DOHH2 (cell line): ENCODE results near the gene NCAPD2.
"Not testable (repeated sequence)": the region's sequence is repeated elsewhere in the genome, so short reads cannot be mapped to it uniquely, and the experiment has no call there.

ENCODE experiments used
- H3F3A ChIP-seq: fragments of 200-600 bp; sonication (generic), shearing (Covaris generic); 2 replicates; pipeline ENCODE4 v1.6.0; 2016; ENCODE audit warnings: antibody characterized with exemption, mild to moderate bottlenecking; ENCODE audit not compliant: control insufficient read depth, insufficient read depth
- H3K27ac ChIP-seq: fragments of 200-600 bp; sonication (generic); 2 replicates; pipeline ENCODE4 v1.5.1; 2014; ENCODE audit warnings: low read depth, mild to moderate bottlenecking, low read length, moderate library complexity
- H3K27me3 ChIP-seq: fragments of 200-600 bp; sonication (generic); 2 replicates; pipeline ENCODE4 v1.6.1; 2014; ENCODE audit warnings: mild to moderate bottlenecking, low read length, mixed read lengths; ENCODE audit not compliant: control insufficient read depth
- H3K36me3 ChIP-seq: fragments of 200-600 bp; sonication (generic); 2 replicates; pipeline ENCODE4 v1.6.1; 2014; ENCODE audit warnings: mild to moderate bottlenecking, low read length, moderate library complexity, mixed read lengths; ENCODE audit not compliant: control insufficient read depth
- H3K4me1 ChIP-seq: fragments of 200-600 bp; sonication (generic); 2 replicates; pipeline ENCODE4 v1.6.1; 2014; ENCODE audit warnings: mild to moderate bottlenecking, low read length, mixed read lengths; ENCODE audit not compliant: control insufficient read depth
- H3K4me2 ChIP-seq: fragments of 200-600 bp; sonication (generic); 2 replicates; pipeline ENCODE4 v1.6.0; 2014; ENCODE audit warnings: mild to moderate bottlenecking, low read length, moderate library complexity
- H3K4me3 ChIP-seq: fragments of 200-600 bp; sonication (generic); 2 replicates; pipeline ENCODE4 v1.5.1; 2014; ENCODE audit warnings: mild to moderate bottlenecking, low read length, mixed read lengths
- H3K79me2 ChIP-seq: fragments of 200-600 bp; sonication (generic); 2 replicates; pipeline ENCODE4 v1.6.1; 2014; ENCODE audit warnings: mild to moderate bottlenecking, low read length, mixed read lengths; ENCODE audit not compliant: control insufficient read depth
- H3K9me2 ChIP-seq: fragments of 200-600 bp; sonication (generic); replicated peaks from 2 replicates; pipeline ENCODE4 v1.6.1; 2014; ENCODE audit warnings: mild to moderate bottlenecking, low read length, mixed read lengths; ENCODE audit not compliant: control insufficient read depth
- H3K9me3 ChIP-seq: fragments of 200-600 bp; sonication (generic); 2 replicates; pipeline ENCODE4 v1.6.1; 2014; ENCODE audit warnings: antibody characterized with exemption, low read length, mixed read lengths; ENCODE audit not compliant: control insufficient read depth, insufficient read depth
- H4K20me1 ChIP-seq: fragments of 200-600 bp; sonication (generic); 2 replicates; pipeline ENCODE4 v1.6.0; 2014; ENCODE audit warnings: low read depth, mild to moderate bottlenecking, antibody characterized with exemption, low read length, moderate library complexity; ENCODE audit not compliant: control insufficient read depth, insufficient read depth
- CTCF ChIP-seq: fragments of 200-600 bp; sonication (generic); IDR thresholded peaks from one replicate; pipeline ENCODE4 v1.5.1; 2014; ENCODE audit warnings: antibody characterized with exemption, mild to moderate bottlenecking, low read depth, low read length; ENCODE audit not compliant: poor library complexity, severe bottlenecking
- EZH2phosphoT487 ChIP-seq: fragments of 200-600 bp; sonication (generic); IDR thresholded peaks from 2 replicates; pipeline ENCODE4 v1.6.1; 2017; ENCODE audit warnings: borderline replicate concordance, mild to moderate bottlenecking, antibody characterized with exemption, low read length, moderate library complexity, mixed read lengths

NCAPD2 gene

GRCh38 chr12:6537580-6538419 is 43.9 kb downstream of the NCAPD2 start:
- peak overlapping the region; percentile 97 for H3K27ac ChIP-seq
- peaks cover 41% of the 10 kb centered on the region for H3K79me2 ChIP-seq
- peaks cover 13% of the 10 kb centered on the region for H4K20me1 ChIP-seq
- peaks cover 57% of the 10 kb centered on the region for H3K4me1 ChIP-seq
- H3K4me2 ChIP-seq: peak overlapping the region; percentile 89
- not testable (repeated sequence) for H3K9me3 ChIP-seq, H3K9me2 ChIP-seq, H3K27me3 ChIP-seq
- H3F3A ChIP-seq: peaks cover 60% of the 10 kb centered on the region
- H3K36me3 ChIP-seq: peaks cover 86% of the 10 kb centered on the region
- peak overlapping the region; percentile 88 for H3K4me3 ChIP-seq
- peak; percentile 88 for TF ChIP-seq CTCF

- no peak for TF ChIP-seq CTCF
- no peak for TF ChIP-seq EZH2phosphoT487
- Histone ChIP-seq H3F3A (peaks cover 59% of the 10 kb centered on the region), H3K36me3 (peaks cover 83% of the 10 kb centered on the region), H3K4me2 (peak overlapping the region; percentile 20; the same call in 1 of the 2 replicates), H3K9me3 (no peaks in the 10 kb centered on the region), H3K79me2 (peaks cover 32% of the 10 kb centered on the region), H4K20me1 (peaks cover 13% of the 10 kb centered on the region), H3K9me2 (no peaks in the 10 kb centered on the region), H3K4me3 (no peak overlapping the region), H3K27ac (peak overlapping the region; percentile 97), H3K27me3 (no peaks in the 10 kb centered on the region), H3K4me1 (peaks cover 54% of the 10 kb centered on the region)
Measured at GRCh38 chr12:6538420-6539313, 44.8 kb downstream of the NCAPD2 start.

- no peaks in the 10 kb centered on the region for H3K9me2 ChIP-seq
- H3K4me2 ChIP-seq: no peak overlapping the region
- no peaks in the 10 kb centered on the region for H3K27me3 ChIP-seq
- H3K27ac ChIP-seq: peak overlapping the region; percentile 97
- peaks cover 59% of the 10 kb centered on the region for H3F3A ChIP-seq
- no peaks in the 10 kb centered on the region for H3K9me3 ChIP-seq
- peaks cover 13% of the 10 kb centered on the region for H4K20me1 ChIP-seq
- H3K4me3 ChIP-seq: no peak overlapping the region
- peaks cover 81% of the 10 kb centered on the region for H3K36me3 ChIP-seq
- H3K79me2 ChIP-seq: peaks cover 26% of the 10 kb centered on the region
- no peak for TF ChIP-seq CTCF
- TF ChIP-seq EZH2phosphoT487: no peak
- H3K4me1 ChIP-seq: peaks cover 54% of the 10 kb centered on the region
Measured at GRCh38 chr12:6539314-6539682, 45.4 kb downstream of the NCAPD2 start.
